HG02571 (cell line): Measurements from ENCODE around the gene WDR64.
A peak's percentile ranks its signal among the peaks of the same experiment; 100 is the strongest.

ENCODE experiments used
- ATAC-seq: cut with Tn5 transposase; IDR thresholded peaks from one replicate; pipeline ENCODE4 v1.9.1; 2021; ENCODE audit warnings: mild to moderate bottlenecking, moderate library complexity; ENCODE audit not compliant: unreplicated experiment

Gene WDR64

DNA sequence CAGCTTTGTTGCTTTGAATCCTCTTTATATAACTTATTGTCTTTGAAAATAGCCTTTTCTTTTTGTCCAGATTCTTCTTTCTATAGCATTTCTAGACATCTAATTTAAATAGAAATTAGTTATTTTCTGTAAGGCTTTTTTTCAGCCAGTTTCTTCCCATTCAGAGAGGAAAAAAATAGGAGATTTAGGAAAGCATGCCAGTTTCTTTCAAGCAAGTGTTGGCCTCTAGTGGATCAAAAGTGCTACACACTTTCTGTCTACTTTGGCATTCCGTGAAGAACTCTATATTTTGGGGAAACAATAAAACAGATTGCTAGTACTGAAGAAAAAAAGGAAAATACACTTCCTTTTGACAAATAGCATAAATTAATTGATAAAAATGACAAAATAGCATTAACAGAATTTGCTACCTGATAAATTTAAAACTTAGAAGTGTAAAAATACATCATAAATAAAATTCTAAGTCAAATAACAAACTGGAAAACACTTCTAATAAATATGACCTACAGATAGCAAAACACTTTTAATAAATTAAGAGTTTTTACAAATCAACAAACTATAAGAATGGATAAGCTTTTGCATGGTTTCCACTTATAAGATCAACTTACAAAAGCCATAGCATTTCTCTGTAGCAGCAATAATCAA is 182.8 kb downstream of the WDR64 start:
- ATAC-seq, result no peak

- no peak for ATAC-seq
These were observed 184.9 kb downstream of the WDR64 start for GRCh38 chr1:241836941-241837340.

DNA sequence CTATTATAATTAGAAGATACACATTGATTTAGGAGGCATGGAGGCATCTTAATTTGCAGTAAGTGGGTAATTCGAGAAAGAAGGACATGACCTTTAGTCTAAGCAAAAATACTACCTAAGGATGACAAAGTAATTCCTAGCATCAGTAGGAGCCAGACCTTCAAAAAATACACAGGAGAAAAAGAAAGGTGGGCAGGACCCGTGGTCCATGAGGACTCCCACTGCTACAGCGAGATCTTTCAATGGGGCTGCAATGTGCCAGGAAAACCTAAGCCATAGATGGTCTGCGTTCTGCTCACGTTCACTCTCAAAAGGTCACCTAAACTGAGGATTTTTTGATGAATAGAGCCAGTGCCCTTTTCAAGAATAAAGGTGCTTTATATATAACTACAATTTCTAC is 185.3 kb downstream of the WDR64 start:
- no peak for ATAC-seq

GRCh38 chr1:241837901-241838300 is 185.8 kb downstream of the WDR64 start:
- ATAC-seq, result no peak

DNA sequence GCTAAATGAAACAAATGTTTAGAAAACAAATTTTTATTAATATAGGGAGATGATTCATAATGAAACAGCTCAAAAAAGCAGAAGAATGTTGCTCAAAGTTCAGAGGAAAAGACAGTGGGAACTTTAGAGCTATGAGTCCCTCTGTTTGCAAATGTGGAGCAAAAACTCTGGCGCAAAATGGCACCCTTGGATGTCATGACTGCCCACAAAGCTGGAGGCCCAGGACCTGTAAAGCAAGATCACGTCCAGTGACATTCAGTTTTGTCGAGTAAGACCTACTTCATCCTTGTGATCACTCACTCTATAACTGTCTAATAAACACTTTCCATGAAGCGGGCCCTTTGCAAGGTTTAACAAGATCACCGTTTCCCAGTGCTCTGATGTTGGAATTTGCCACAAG is 186.8 kb downstream of the WDR64 start:
- no peak for ATAC-seq

- peak; percentile 60 for ATAC-seq
These were observed 187.4 kb downstream of the WDR64 start for GRCh38 chr1:241839369-241839979.

GRCh38 chr1:241840164-241840563 is 188.1 kb downstream of the WDR64 start:
- ATAC-seq, result no peak

GRCh38 chr1:241841691-241842090 is 189.6 kb downstream of the WDR64 start:
- ATAC-seq, result no peak

GRCh38 chr1:241842565-241842964 is 190.5 kb downstream of the WDR64 start:
- no peak for ATAC-seq

- no peak for ATAC-seq
These were observed 192.5 kb downstream of the WDR64 start for GRCh38 chr1:241844593-241844992.

DNA sequence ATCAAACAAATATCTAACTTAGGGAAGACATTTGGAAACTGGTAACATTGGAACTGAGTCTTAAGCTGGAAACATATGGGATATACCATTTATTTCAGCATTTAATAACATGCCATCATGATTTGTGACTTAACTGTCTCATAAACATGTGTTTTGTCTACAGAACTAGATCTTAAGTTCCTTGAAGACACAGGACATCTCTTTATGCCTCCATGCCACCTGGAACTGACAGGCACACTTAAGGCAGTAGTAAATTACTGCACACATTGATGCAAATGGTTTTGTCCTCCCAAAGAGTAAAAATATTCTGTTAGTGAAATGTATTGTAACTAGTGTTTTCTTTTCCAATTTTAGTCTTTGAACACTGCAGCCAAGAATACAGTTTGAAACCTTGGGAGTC is 194.3 kb downstream of the WDR64 start:
- ATAC-seq, result no peak

- ATAC-seq, result no peak
These were observed 194.9 kb downstream of the WDR64 start for GRCh38 chr1:241846862-241847539.

GRCh38 chr1:241847540-241847795 is 195.4 kb downstream of the WDR64 start:
- ATAC-seq, result no peak

GRCh38 chr1:241847796-241848685 is 196.0 kb downstream of the WDR64 start, which contains the start of gene EXO1:
EXO1 (plus strand) TSS chr1:241848204; CDS start chr1:241850426, 2,222 bp downstream.
- ATAC-seq, result peak; percentile 96

DNA sequence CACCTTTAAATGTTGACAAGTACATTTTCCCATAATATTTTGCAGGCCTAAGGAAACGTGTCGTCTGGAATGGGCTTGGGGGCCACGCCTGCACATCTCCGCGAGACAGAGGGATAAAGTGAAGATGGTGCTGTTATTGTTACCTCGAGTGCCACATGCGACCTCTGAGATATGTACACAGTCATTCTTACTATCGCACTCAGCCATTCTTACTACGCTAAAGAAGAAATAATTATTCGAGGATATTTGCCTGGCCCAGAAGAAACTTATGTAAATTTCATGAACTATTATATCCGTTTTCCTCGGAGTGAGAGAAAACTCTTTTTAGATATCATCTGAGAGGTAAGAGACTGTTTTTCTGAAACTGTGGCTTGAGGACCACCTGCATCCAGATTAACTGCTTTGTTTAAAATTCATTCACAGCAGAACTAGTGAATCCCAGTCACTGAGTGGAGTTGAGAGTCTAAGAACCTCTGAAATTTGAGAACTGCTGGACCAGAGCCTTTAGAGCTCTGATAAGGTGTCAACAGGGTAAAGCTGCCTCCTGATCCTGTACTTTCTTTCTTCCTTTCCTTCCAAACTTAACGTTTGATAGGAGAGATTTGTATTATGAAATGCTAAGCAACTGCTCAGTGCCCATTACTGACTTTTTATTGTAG is 196.7 kb downstream of the WDR64 start:
- no peak for ATAC-seq

- no peak for ATAC-seq
These were observed 197.2 kb downstream of the WDR64 start for GRCh38 chr1:241849345-241849695.
